HepG2 (cell line): ENCODE results near the gene FAM229A. TPM values are rescaled to one million over a fixed set of nuclear protein-coding genes. Genes with fewer than 3 reads are reported as not detected.
A peak's percentile ranks its signal among the peaks of the same experiment; 100 is the strongest.

Source experiments
- FOXA1 ChIP-seq, 2 experiments: fragments of 450-650 bp in 1 of 2; sonication (generic) in 1 of 2; formaldehyde crosslinking in 1 of 2; IDR thresholded peaks; 2 replicates each; pipeline versions ENCODE4 v1.4.0 to v1.6.1; 2016 to 2020; ENCODE audit warnings: missing genetic modification reagents in 1 of 2
- GATA4 ChIP-seq: sonication (generic); IDR thresholded peaks from 2 replicates; pipeline ENCODE4 v1.6.1; 2016; ENCODE audit warnings: antibody characterized with exemption, low read depth, borderline replicate concordance
- HDAC1 ChIP-seq: sonication (generic); formaldehyde crosslinking; IDR thresholded peaks from 2 replicates; pipeline ENCODE4 v1.5.1; 2020; ENCODE audit warnings: mild to moderate bottlenecking, missing genetic modification reagents
- JUNB ChIP-seq: sonication (generic); formaldehyde crosslinking; IDR thresholded peaks from 2 replicates; pipeline ENCODE4 v1.8.0; 2022; ENCODE audit warnings: missing genetic modification reagents, mild to moderate bottlenecking, borderline replicate concordance
- KDM1A ChIP-seq: IDR thresholded peaks from 2 replicates; pipeline ENCODE4 v1.6.1; 2016; ENCODE audit warnings: missing compliant biosample characterization
- MYC ChIP-seq: sonication (generic); formaldehyde crosslinking; IDR thresholded peaks from 2 replicates; pipeline ENCODE4 v1.9.0; 2021; ENCODE audit warnings: missing genetic modification reagents, borderline replicate concordance
- NCOA5 ChIP-seq: sonication (generic); formaldehyde crosslinking; IDR thresholded peaks from 2 replicates; pipeline ENCODE4 v1.4.0; 2020; ENCODE audit warnings: missing genetic modification reagents
- RNF2 ChIP-seq: fragments of 450-650 bp; conservative IDR thresholded peaks from 2 replicates; pipeline ENCODE4 v1.6.1; 2016; ENCODE audit warnings: low read depth
- TAF1 ChIP-seq: sonication (generic); formaldehyde crosslinking; IDR thresholded peaks from 2 replicates; pipeline ENCODE4 v1.4.0; 2020; ENCODE audit warnings: missing genetic modification reagents
- U2AF2 ChIP-seq: fragments of 200-400 bp; formaldehyde crosslinking; IDR thresholded peaks from 2 replicates; pipeline ENCODE4 v1.6.1; 2017; ENCODE audit warnings: low read depth, mild to moderate bottlenecking, low read length
- ZMYM4 ChIP-seq: sonication (generic); formaldehyde crosslinking; IDR thresholded peaks from 2 replicates; pipeline ENCODE4 v1.8.1; 2023; ENCODE audit warnings: mild to moderate bottlenecking, missing genetic modification reagents
- ZNF225 ChIP-seq: sonication (generic); formaldehyde crosslinking; IDR thresholded peaks from 2 replicates; pipeline ENCODE4 v1.4.0; 2020; ENCODE audit warnings: mild to moderate bottlenecking, missing genetic modification reagents
- ZNF274 ChIP-seq: sonication (generic); formaldehyde crosslinking; IDR thresholded peaks from 2 replicates; pipeline ENCODE4 v1.5.1; 2020; ENCODE audit warnings: mild to moderate bottlenecking, missing genetic modification reagents
- ZNF3 ChIP-seq: IDR thresholded peaks from 2 replicates; pipeline ENCODE4 v1.7.0; 2017; ENCODE audit warnings: inconsistent platforms
- ZNF562 ChIP-seq: sonication (generic); formaldehyde crosslinking; IDR thresholded peaks from 2 replicates; pipeline ENCODE4 v1.8.0; 2022; ENCODE audit warnings: missing genetic modification reagents, borderline replicate concordance
- ZNF577 ChIP-seq: sonication (generic); formaldehyde crosslinking; IDR thresholded peaks from 2 replicates; pipeline ENCODE4 v1.4.0; 2020; ENCODE audit warnings: mild to moderate bottlenecking, low read depth, missing genetic modification reagents, borderline replicate concordance
- ZNF780A ChIP-seq: sonication (generic); formaldehyde crosslinking; IDR thresholded peaks from 2 replicates; pipeline ENCODE4 v1.8.0; 2022; ENCODE audit warnings: mild to moderate bottlenecking, missing genetic modification reagents, moderate library complexity
- ZNF788 ChIP-seq: sonication (generic); formaldehyde crosslinking; IDR thresholded peaks from 2 replicates; pipeline ENCODE4 v1.5.0; 2020; ENCODE audit warnings: mild to moderate bottlenecking, missing genetic modification reagents, borderline replicate concordance
- polyA plus RNA-seq, 8 experiments: library from polyadenylated mRNA; depleted of rRNA in 3 of 8; stranded (reverse) in 7 of 8; unstranded in 1 of 8; fragments of >200 nt; fragmentation: Illumina TruSeq in 4 of 8; extraction: Trizol in 4 of 8; gene quantifications; 2 replicates each; pipeline versions ENCODE4 v1.2.1 to v1.2.3, GENCODE V29; 2011 to 2016; ENCODE audit warnings: low read depth in 4 of 8, missing spikeins in 1 of 8, mixed read lengths in 1 of 8; ENCODE audit not compliant: insufficient read depth in 1 of 8
- total RNA-seq, 5 experiments: library from RNA; depleted of rRNA; stranded (reverse); fragments of >200 nt; fragmentation: Illumina TruSeq; extraction: Trizol; gene quantifications; 2 replicates each; pipeline ENCODE4 v1.2.3, GENCODE V29; 2016; ENCODE audit warnings: low read depth in 1 of 5
- TF ChIP-seq, protein P1 (sequence below): sonication (generic); formaldehyde crosslinking; IDR thresholded peaks from 2 replicates; pipeline ENCODE4 v1.9.0; 2022; ENCODE audit warnings: low read depth, missing genetic modification reagents
- TF ChIP-seq, protein P2 (sequence below): IDR thresholded peaks from 2 replicates; pipeline ENCODE4 v1.6.1; 2016; ENCODE audit warnings: missing compliant biosample characterization, missing genetic modification reagents, borderline replicate concordance
- TF ChIP-seq, protein P3 (sequence below): sonication (generic); formaldehyde crosslinking; IDR thresholded peaks from 2 replicates; pipeline ENCODE4 v1.9.0; 2021; ENCODE audit warnings: missing genetic modification reagents, borderline replicate concordance
- TF ChIP-seq, protein P4 (sequence below): sonication (generic); formaldehyde crosslinking; IDR thresholded peaks from 2 replicates; pipeline ENCODE4 v1.5.1; 2020; ENCODE audit warnings: mild to moderate bottlenecking, missing genetic modification reagents, moderate library complexity

Gene FAM229A
- total and polyA plus RNA-seq, 2 of the 13 experiments (the other 11 are each of a cell fraction or from before 2014, with no cell fraction given), result 3.2 to 17.6 TPM

DNA sequence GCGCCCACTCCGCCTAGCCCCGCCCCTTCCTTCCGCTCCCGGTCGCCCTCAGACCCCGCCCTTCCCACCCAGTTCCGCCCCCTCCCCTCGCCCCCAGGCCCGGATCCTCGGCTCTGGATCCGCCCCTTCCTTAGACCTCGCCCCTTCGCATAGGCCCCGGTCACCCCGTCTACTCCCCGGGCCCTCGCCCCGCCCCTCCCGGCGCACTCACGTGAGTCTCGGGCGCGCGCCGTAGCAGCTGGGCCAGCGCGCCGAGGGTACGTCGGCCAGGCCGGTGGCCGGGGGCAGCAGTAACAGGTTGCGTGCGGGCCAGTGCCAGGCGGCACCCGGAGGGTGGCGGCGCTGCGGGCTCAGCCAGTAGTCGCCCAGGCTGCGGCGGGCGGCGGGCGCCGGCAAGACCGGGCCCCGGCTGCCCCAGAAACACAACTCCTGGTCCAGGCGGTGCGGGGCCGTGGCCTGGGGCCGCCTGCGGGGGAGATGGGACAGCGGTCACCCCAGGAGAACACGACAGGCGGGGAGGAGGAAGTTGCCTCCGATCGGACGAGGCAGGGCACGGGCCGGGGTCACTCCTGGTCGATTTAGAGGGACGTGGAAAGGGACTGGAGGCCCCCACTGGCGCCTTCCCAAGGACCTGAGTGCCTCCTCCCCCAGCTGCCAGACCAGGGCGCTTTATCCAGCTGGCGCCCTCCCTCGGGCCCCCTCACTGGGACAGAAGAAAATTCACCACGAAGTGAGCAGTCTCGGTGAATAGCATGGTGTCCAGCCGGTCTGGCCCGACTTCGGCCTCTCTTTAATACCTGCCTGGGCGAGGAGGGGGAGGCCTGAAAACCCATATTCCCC lies 10.7 kb downstream of the FAM229A start (continued):
- TF ChIP-seq MYC (no peak), HDAC1 (CRISPR knock-in tag) (peak; percentile 45), U2AF2 (no peak), ZNF780A (CRISPR knock-in tag) (no peak), JUNB (CRISPR knock-in tag) (no peak), KDM1A (CRISPR knock-in tag) (no peak), GATA4 (no peak), TAF1 (CRISPR knock-in tag) (peak; percentile 48; the same call in 1 of the 2 replicates), ZNF562 (no peak), ZNF225 (no peak; the same call in 1 of the 2 replicates), RNF2 (0 out of 2 replicates have a peak, but pooled peaks have one; percentile 37), FOXA1 (IDR thresholded peaks at IDR 0.05) (no peak), FOXA1 (CRISPR knock-in tag; IDR thresholded peaks at IDR 0.05) (no peak), ZNF577 (CRISPR knock-in tag) (no peak), ZNF788 (CRISPR knock-in tag) (no peak; the same call in 1 of the 2 replicates), ZMYM4 (CRISPR knock-in tag) (peak; percentile 27; the same call in 1 of the 2 replicates), ZNF274 (CRISPR knock-in tag) (no peak), ZNF3 (CRISPR knock-in tag) (no peak), NCOA5 (CRISPR knock-in tag) (no peak)
- TF ChIP-seq, protein P1, sequence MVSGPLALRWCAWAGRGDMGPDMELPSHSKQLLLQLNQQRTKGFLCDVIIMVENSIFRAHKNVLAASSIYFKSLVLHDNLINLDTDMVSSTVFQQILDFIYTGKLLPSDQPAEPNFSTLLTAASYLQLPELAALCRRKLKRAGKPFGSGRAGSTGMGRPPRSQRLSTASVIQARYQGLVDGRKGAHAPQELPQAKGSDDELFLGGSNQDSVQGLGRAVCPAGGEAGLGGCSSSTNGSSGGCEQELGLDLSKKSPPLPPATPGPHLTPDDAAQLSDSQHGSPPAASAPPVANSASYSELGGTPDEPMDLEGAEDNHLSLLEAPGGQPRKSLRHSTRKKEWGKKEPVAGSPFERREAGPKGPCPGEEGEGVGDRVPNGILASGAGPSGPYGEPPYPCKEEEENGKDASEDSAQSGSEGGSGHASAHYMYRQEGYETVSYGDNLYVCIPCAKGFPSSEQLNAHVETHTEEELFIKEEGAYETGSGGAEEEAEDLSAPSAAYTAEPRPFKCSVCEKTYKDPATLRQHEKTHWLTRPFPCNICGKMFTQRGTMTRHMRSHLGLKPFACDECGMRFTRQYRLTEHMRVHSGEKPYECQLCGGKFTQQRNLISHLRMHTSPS (CRISPR knock-in tag), result no peak
- TF ChIP-seq, protein P2, sequence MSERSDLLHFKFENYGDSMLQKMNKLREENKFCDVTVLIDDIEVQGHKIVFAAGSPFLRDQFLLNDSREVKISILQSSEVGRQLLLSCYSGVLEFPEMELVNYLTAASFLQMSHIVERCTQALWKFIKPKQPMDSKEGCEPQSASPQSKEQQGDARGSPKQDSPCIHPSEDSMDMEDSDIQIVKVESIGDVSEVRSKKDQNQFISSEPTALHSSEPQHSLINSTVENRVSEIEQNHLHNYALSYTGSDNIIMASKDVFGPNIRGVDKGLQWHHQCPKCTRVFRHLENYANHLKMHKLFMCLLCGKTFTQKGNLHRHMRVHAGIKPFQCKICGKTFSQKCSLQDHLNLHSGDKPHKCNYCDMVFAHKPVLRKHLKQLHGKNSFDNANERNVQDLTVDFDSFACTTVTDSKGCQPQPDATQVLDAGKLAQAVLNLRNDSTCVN (CRISPR knock-in tag), result no peak
- TF ChIP-seq, protein P3, sequence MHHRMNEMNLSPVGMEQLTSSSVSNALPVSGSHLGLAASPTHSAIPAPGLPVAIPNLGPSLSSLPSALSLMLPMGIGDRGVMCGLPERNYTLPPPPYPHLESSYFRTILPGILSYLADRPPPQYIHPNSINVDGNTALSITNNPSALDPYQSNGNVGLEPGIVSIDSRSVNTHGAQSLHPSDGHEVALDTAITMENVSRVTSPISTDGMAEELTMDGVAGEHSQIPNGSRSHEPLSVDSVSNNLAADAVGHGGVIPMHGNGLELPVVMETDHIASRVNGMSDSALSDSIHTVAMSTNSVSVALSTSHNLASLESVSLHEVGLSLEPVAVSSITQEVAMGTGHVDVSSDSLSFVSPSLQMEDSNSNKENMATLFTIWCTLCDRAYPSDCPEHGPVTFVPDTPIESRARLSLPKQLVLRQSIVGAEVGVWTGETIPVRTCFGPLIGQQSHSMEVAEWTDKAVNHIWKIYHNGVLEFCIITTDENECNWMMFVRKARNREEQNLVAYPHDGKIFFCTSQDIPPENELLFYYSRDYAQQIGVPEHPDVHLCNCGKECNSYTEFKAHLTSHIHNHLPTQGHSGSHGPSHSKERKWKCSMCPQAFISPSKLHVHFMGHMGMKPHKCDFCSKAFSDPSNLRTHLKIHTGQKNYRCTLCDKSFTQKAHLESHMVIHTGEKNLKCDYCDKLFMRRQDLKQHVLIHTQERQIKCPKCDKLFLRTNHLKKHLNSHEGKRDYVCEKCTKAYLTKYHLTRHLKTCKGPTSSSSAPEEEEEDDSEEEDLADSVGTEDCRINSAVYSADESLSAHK (CRISPR knock-in tag), result no peak
- TF ChIP-seq, protein P4, sequence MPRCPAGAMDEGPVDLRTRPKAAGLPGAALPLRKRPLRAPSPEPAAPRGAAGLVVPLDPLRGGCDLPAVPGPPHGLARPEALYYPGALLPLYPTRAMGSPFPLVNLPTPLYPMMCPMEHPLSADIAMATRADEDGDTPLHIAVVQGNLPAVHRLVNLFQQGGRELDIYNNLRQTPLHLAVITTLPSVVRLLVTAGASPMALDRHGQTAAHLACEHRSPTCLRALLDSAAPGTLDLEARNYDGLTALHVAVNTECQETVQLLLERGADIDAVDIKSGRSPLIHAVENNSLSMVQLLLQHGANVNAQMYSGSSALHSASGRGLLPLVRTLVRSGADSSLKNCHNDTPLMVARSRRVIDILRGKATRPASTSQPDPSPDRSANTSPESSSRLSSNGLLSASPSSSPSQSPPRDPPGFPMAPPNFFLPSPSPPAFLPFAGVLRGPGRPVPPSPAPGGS, result peak; percentile 24; the same call in 1 of the 2 replicates
